ENCODE results near the gene NRG2. TPM values are rescaled to one million over a fixed set of nuclear protein-coding genes. Genes with fewer than 3 reads are reported as not detected.

Gene NRG2
- total and polyA plus RNA-seq, 2 of the 8 experiments (the other 6 are each of a cell fraction or from before 2014, with no cell fraction given) = 0.27 to 0.54 TPM

DNA sequence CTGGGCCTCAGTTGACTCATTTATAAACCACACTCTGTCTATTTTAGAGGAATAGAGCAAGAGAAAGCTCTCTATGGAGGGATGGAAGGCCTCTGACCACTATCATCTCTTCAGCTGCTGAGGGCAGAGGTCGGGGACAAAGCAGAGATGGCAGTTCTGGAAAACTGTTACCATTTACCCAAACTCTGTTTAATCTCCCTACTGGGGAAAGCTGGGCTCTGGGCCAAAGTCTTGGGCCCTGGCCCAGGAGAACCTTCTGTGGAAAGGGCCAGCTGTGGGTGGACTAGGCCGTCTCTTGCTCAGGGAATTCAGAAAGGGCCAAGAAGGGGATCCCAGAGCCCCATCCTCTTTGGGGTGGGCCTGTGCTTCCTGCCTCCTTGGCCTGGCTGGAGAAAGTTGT is 147.5 kb downstream of the NRG2 start:
- no peak overlapping the region for H2BK5ac ChIP-seq (ENCODE audit: low read depth, low read length)
- H2BK120ac ChIP-seq (replicated peaks; ENCODE audit: low read depth, low read length) = no peak overlapping the region
- no peak overlapping the region for H3K4ac ChIP-seq (replicated peaks; ENCODE audit: insufficient read length, low read depth, low read length)
- no peaks in the 10 kb centered on the region for H3K36me3 ChIP-seq (ENCODE audit: control insufficient read depth in 2 of 4, insufficient read depth in 4 of 4, low read length in 3 of 4)
- no peak overlapping the region for H4K8ac ChIP-seq (ENCODE audit: extremely low read depth, insufficient read depth, low read length)
- H3K18ac ChIP-seq (ENCODE audit: extremely low read depth, low read length) = no peak overlapping the region
- H3K14ac ChIP-seq (ENCODE audit: insufficient read length) = no peak overlapping the region
- H4K20me1 ChIP-seq (replicated peaks in 1 of 2; ENCODE audit: control insufficient read depth in 1 of 2, insufficient read depth in 2 of 2, low read length in 2 of 2) = no peaks in the 10 kb centered on the region
- WGBS, 2 experiments (ENCODE audit: extremely low coverage in 1 of 2, insufficient coverage in 1 of 2, insufficient read length in 1 of 2, insufficient replicate concordance in 2 of 2, low coverage in 1 of 2, low lambda C conversion rate in 2 of 2, missing lambda C conversion rate in 1 of 2) = 69% methylated on average over 2 of the region's 2 CpGs; no CpG with 5 or more reads in 1 of the 2 experiments
- H3K4me2 ChIP-seq (ENCODE audit: insufficient read depth in 1 of 2, low read depth in 2 of 2, low read length in 2 of 2) = no peak overlapping the region
- no peak overlapping the region for H4K5ac ChIP-seq (ENCODE audit: insufficient read length, low read depth, low read length)
- peaks cover 4 to 27% (median 17%) of the 10 kb centered on the region in 4 experiments for H3K27me3 ChIP-seq (replicated peaks in 1 of 4; ENCODE audit: control insufficient read depth in 3 of 4, extremely low read depth in 1 of 4, insufficient read depth in 3 of 4, low read length in 3 of 4)
- DNase-seq (ENCODE audit: low read depth in 1 of 2, low spot score in 2 of 2) (no peak), FAIRE-seq (no peak)
- CTCF ChIA-PET (ENCODE audit: partially characterized antibody) = interaction anchor here (1.0 to 7.3 kb wide), 6 partner anchors 10 to 73 kb away, joined by 3 to 67 read pairs (median 4); no protein-coding TSS in a partner anchor
- no peak overlapping the region for H3K4me3 ChIP-seq (ENCODE audit: extremely low read depth in 1 of 4, insufficient read depth in 2 of 4, low read depth in 3 of 4, low read length in 4 of 4)
- no peaks in the 10 kb centered on the region for H3K79me2 ChIP-seq (ENCODE audit: control insufficient read depth in 1 of 2, insufficient read depth in 2 of 2, low read length in 2 of 2)
- no peak overlapping the region for H3K56ac ChIP-seq (replicated peaks; ENCODE audit: insufficient read length, low read depth, low read length)
- H3K79me1 ChIP-seq (ENCODE audit: low read depth, low read length) = no peaks in the 10 kb centered on the region
- H3K27ac ChIP-seq (ENCODE audit: low read depth, low read length) = no peak overlapping the region
- no peak overlapping the region for H2BK15ac ChIP-seq (ENCODE audit: low read length)
- H3K4me1 ChIP-seq (replicated peaks in 1 of 4; ENCODE audit: control insufficient read depth in 3 of 4, insufficient read depth in 4 of 4, low read length in 3 of 4) = no peaks in the 10 kb centered on the region
- H3K9me3 ChIP-seq (ENCODE audit: insufficient read depth in 2 of 2, low read depth in 1 of 2, low read length in 1 of 2) = no peaks in the 10 kb centered on the region
- H3K23me2 ChIP-seq (ENCODE audit: low read depth, low read length) = no peaks in the 10 kb centered on the region
- H4K91ac ChIP-seq (replicated peaks; ENCODE audit: insufficient read length, low read length) = no peak overlapping the region
- POLR2A ChIA-PET (ENCODE audit: partially characterized antibody) = no interaction called here
- H2BK12ac ChIP-seq (ENCODE audit: low read depth, low read length) = no peak overlapping the region
- no peak overlapping the region for H3K9ac ChIP-seq (replicated peaks in 1 of 4; ENCODE audit: extremely low read depth in 1 of 4, low read depth in 3 of 4, low read length in 3 of 4)
- H2BK20ac ChIP-seq (ENCODE audit: low read length) = no peak overlapping the region
- no peak overlapping the region for H3K23ac ChIP-seq (ENCODE audit: insufficient read length)
- H2AFZ ChIP-seq (ENCODE audit: low read length) = no peak overlapping the region
- no peak overlapping the region for H2AK5ac ChIP-seq (ENCODE audit: low read depth, low read length)
- TF ChIP-seq SIX5 (IDR thresholded peaks at IDR 0.05; ENCODE audit: low read depth, low read length) = no peak
- no peak for TF ChIP-seq HDAC6 (IDR thresholded peaks at IDR 0.05; ENCODE audit: low read depth, low read length)
- no peak for TF ChIP-seq POLR2AphosphoS5 (IDR thresholded peaks at IDR 0.05; ENCODE audit: low read depth, low read length)
- TF ChIP-seq, protein P1, sequence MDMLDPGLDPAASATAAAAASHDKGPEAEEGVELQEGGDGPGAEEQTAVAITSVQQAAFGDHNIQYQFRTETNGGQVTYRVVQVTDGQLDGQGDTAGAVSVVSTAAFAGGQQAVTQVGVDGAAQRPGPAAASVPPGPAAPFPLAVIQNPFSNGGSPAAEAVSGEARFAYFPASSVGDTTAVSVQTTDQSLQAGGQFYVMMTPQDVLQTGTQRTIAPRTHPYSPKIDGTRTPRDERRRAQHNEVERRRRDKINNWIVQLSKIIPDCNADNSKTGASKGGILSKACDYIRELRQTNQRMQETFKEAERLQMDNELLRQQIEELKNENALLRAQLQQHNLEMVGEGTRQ (IDR thresholded peaks at IDR 0.05; ENCODE audit: low read length) = no peak
- TF ChIP-seq, protein P2, sequence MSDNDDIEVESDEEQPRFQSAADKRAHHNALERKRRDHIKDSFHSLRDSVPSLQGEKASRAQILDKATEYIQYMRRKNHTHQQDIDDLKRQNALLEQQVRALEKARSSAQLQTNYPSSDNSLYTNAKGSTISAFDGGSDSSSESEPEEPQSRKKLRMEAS (IDR thresholded peaks at IDR 0.05) = no peak
- TF ChIP-seq CBX8 (IDR thresholded peaks at IDR 0.05; ENCODE audit: borderline replicate concordance, low read depth, low read length) = no peak
- TF ChIP-seq TAF7 (optimal IDR thresholded peaks at IDR 0.05; ENCODE audit: borderline replicate concordance, low read depth, low read length) = no peak
- TF ChIP-seq SIRT6 (IDR thresholded peaks at IDR 0.05; ENCODE audit: low read length) = no peak
- no peak for TF ChIP-seq EZH2 (IDR thresholded peaks at IDR 0.05; ENCODE audit: low read depth, low read length, severe bottlenecking)
- no peak for TF ChIP-seq SP1 (IDR thresholded peaks at IDR 0.05; ENCODE audit: low read depth, low read length)

Measured in H1 (cell line).